NCI-H510A (cell line): ENCODE measurements around the gene PFKFB2.

Experiments used
- DNase-seq: peaks from one replicate; lab custom pipeline; 2025; lab: John Stamatoyannopoulos, UW

The PFKFB2 gene

GRCh38 chr1:207021876-207022596 is 31.0 kb upstream of the PFKFB2 start:
- no peak for DNase-seq

GRCh38 chr1:207022996-207023679 is 29.9 kb upstream of the PFKFB2 start:
- DNase-seq: no peak

GRCh38 chr1:207024202-207025145 is 28.6 kb upstream of the PFKFB2 start:
- DNase-seq: no peak

GRCh38 chr1:207025146-207025880 is 27.8 kb upstream of the PFKFB2 start:
- DNase-seq: no peak

- no peak for DNase-seq
Measured at GRCh38 chr1:207026104-207026534, 27.0 kb upstream of the PFKFB2 start.

- no peak for DNase-seq
Measured at GRCh38 chr1:207027206-207027777, 25.8 kb upstream of the PFKFB2 start.

GRCh38 chr1:207027921-207028320 is 25.2 kb upstream of the PFKFB2 start:
- no peak for DNase-seq

GRCh38 chr1:207028884-207029650 is 24.0 kb upstream of the PFKFB2 start:
- DNase-seq: no peak

- DNase-seq: no peak
Measured at GRCh38 chr1:207029701-207030521, 23.2 kb upstream of the PFKFB2 start.

GRCh38 chr1:207030522-207031009 is 22.5 kb upstream of the PFKFB2 start:
- no peak for DNase-seq

- no peak for DNase-seq
Measured at GRCh38 chr1:207031016-207031415, 22.1 kb upstream of the PFKFB2 start.

GRCh38 chr1:207031632-207032264 is 21.3 kb upstream of the PFKFB2 start:
- DNase-seq: no peak

- peak; percentile 88 for DNase-seq
Measured at GRCh38 chr1:207032528-207033017, 20.5 kb upstream of the PFKFB2 start, which contains the start of gene C1orf116. Gene C1orf116, minus strand, starts transcription at chr1:207032756. Its CDS starts 5,158 bp downstream, at chr1:207027598.

- DNase-seq: no peak
Measured at GRCh38 chr1:207033302-207033701, 19.8 kb upstream of the PFKFB2 start.

- no peak for DNase-seq
Measured at GRCh38 chr1:207034208-207034607, 18.9 kb upstream of the PFKFB2 start.

- DNase-seq: no peak
Measured at GRCh38 chr1:207034998-207035397, 18.1 kb upstream of the PFKFB2 start.

- DNase-seq: no peak
Measured at GRCh38 chr1:207035877-207036551, 17.1 kb upstream of the PFKFB2 start.

- no peak for DNase-seq
Measured at GRCh38 chr1:207036865-207037264, 16.2 kb upstream of the PFKFB2 start.
